PC-9 (cell line): ENCODE data around the gene TEX54. TPM values are rescaled to one million over a fixed set of nuclear protein-coding genes. Genes with fewer than 3 reads are reported as not detected.

Source experiments
- BruUV-seq: library from RNA; stranded (reverse); fragments of 400-500 nt; replicated peaks from 2 replicates; lab custom pipeline; 2021; lab: Mats Ljungman, UMichigan
- CTCF ChIA-PET: fragments of 300-600 bp; sonication (Branson Sonifier 250); formaldehyde crosslinking; loops from one replicate; lab custom pipeline; 2022; ENCODE audit warnings: antibody characterized with exemption; lab: Charles Lee
- POLR2A ChIA-PET: fragments of 300-600 bp; sonication (Branson Sonifier 250); formaldehyde crosslinking; loops from one replicate; lab custom pipeline; 2022; ENCODE audit warnings: antibody characterized with exemption; ENCODE audit not compliant: unreplicated experiment; lab: Charles Lee
- DNase-seq, 2 experiments: peaks; one replicate each; pipeline versions ENCODE4 v3.0.0 to v3.0.0-alpha.2; 2015 to 2022; ENCODE audit warnings: mixed read lengths in 1 of 2
- H2AFZ ChIP-seq: fragments of 200-600 bp; sonication (generic); 2 replicates; pipeline ENCODE4 v1.8.1; 2017; ENCODE audit warnings: antibody characterized with exemption
- H3F3A ChIP-seq: fragments of 200-600 bp; sonication (generic); 2 replicates; pipeline ENCODE4 v1.8.1; 2017; ENCODE audit warnings: antibody characterized with exemption, mild to moderate bottlenecking, low read depth; ENCODE audit not compliant: insufficient read depth
- H3K27ac ChIP-seq: fragments of 200-600 bp; sonication (generic); 2 replicates; pipeline ENCODE4 v1.6.1; 2016; ENCODE audit warnings: mixed run types
- H3K27me3 ChIP-seq: fragments of 200-600 bp; sonication (generic); 2 replicates; pipeline ENCODE4 v1.6.1; 2016; ENCODE audit warnings: low read depth, mixed run types; ENCODE audit not compliant: insufficient read depth
- H3K36me3 ChIP-seq: fragments of 200-600 bp; sonication (generic); 2 replicates; pipeline ENCODE4 v1.6.1; 2016; ENCODE audit warnings: low read depth, mixed run types
- H3K4me1 ChIP-seq: fragments of 200-600 bp; sonication (generic); replicated peaks from 2 replicates; pipeline ENCODE4 v1.6.1; 2016; ENCODE audit warnings: mixed run types; ENCODE audit not compliant: insufficient read depth
- H3K4me2 ChIP-seq: fragments of 200-600 bp; sonication (generic); 2 replicates; pipeline ENCODE4 v1.6.1; 2017; ENCODE audit warnings: mixed run types
- H3K4me3 ChIP-seq: fragments of 200-600 bp; sonication (generic); 2 replicates; pipeline ENCODE4 v1.6.1; 2016; ENCODE audit warnings: mixed run types
- H3K79me2 ChIP-seq: fragments of 200-600 bp; sonication (generic); 2 replicates; pipeline ENCODE4 v1.6.1; 2017; ENCODE audit warnings: low read depth, mixed run types
- H3K9me2 ChIP-seq: fragments of 200-600 bp; sonication (generic); 2 replicates; pipeline ENCODE4 v1.8.1; 2017; ENCODE audit warnings: mild to moderate bottlenecking; ENCODE audit not compliant: insufficient read depth
- H3K9me3 ChIP-seq: fragments of 200-600 bp; sonication (generic); 2 replicates; pipeline ENCODE4 v1.8.1; 2016; ENCODE audit warnings: low read depth; ENCODE audit not compliant: insufficient read depth
- H4K20me1 ChIP-seq: fragments of 200-600 bp; sonication (generic); 2 replicates; pipeline ENCODE4 v1.8.1; 2017; ENCODE audit not compliant: insufficient read depth
- CTCF ChIP-seq: fragments of 200-600 bp; sonication (generic); conservative IDR thresholded peaks from 2 replicates; pipeline ENCODE4 v1.6.1; 2017; ENCODE audit warnings: mixed run types, antibody characterized with exemption, mild to moderate bottlenecking, moderate library complexity
- EZH2 ChIP-seq: fragments of 200-600 bp; sonication (generic); IDR thresholded peaks from 2 replicates; pipeline ENCODE4 v1.8.0; 2017; ENCODE audit warnings: antibody characterized with exemption, low read depth
- intact Hi-C: fragments of 100-400 bp; cut with micrococcal nuclease; formaldehyde crosslinking; loops from one replicate; pipeline ENCODE4 v1.10.0; 2022; ENCODE audit not compliant: unreplicated experiment
- total RNA-seq: library from RNA; stranded (reverse); gene quantifications from 2 replicates; pipeline ENCODE4 v1.2.3, GENCODE V29; 2021

Gene TEX54
- total RNA-seq, 1 experiment from 2014 or later: not detected

- no TSS peak for BruUV-seq
- ChIA-PET POLR2A (interaction anchor here (0.7 kb wide), 1 partner anchor 665 kb away, joined by 5 read pairs; no protein-coding TSS in a partner anchor), CTCF (interaction anchor here (0.6 to 1.9 kb wide), 4 partner anchors 48 to 490 kb away, joined by 3 to 5 read pairs (median 4); partner anchors contain the start of genes TEX54 and ZBTB3)
- H3K4me2 ChIP-seq: peak overlapping the region; percentile 88
- peaks cover 88% of the 10 kb centered on the region for H3K79me2 ChIP-seq
- peaks cover 87% of the 10 kb centered on the region for H3F3A ChIP-seq
- H2AFZ ChIP-seq: no peak overlapping the region
- peaks cover 41% of the 10 kb centered on the region for H3K4me1 ChIP-seq
- H3K36me3 ChIP-seq: peaks cover 38% of the 10 kb centered on the region
- peaks cover 32% of the 10 kb centered on the region for H4K20me1 ChIP-seq
- TF ChIP-seq EZH2: no peak
- no peak for TF ChIP-seq CTCF
- H3K27me3 ChIP-seq: no peaks in the 10 kb centered on the region
- H3K4me3 ChIP-seq: peak overlapping the region; percentile 69
- intact Hi-C loops: loop anchor here (2.0 to 5.0 kb wide), 5 partner anchors 93 to 483 kb away; partner anchors contain the start of genes EML3, HNRNPUL2, ROM1 and TMEM179B
- H3K9me2 ChIP-seq: no peaks in the 10 kb centered on the region
- DNase-seq: peak; percentile 49 to 80
- H3K27ac ChIP-seq: peak overlapping the region; percentile 96
- no peaks in the 10 kb centered on the region for H3K9me3 ChIP-seq
Measured at GRCh38 chr11:62880231-62880802, 47.7 kb upstream of the TEX54 start.

- CTCF ChIA-PET: interaction anchor here (0.6 kb wide), 1 partner anchor 93 kb away, joined by 4 read pairs; no protein-coding TSS in a partner anchor
- H3K36me3 ChIP-seq: peaks cover 38% of the 10 kb centered on the region
- H3K27me3 ChIP-seq: no peaks in the 10 kb centered on the region
- POLR2A ChIA-PET: interaction anchor here (0.6 to 0.7 kb wide), 2 partner anchors 22 to 664 kb away, joined by 5 to 19 read pairs; no protein-coding TSS in a partner anchor
- no peaks in the 10 kb centered on the region for H3K9me2 ChIP-seq
- peaks cover 33% of the 10 kb centered on the region for H3K4me1 ChIP-seq
- H3K9me3 ChIP-seq: no peaks in the 10 kb centered on the region
- BruUV-seq: no TSS peak
- peaks cover 23% of the 10 kb centered on the region for H4K20me1 ChIP-seq
- no peak for DNase-seq
- intact Hi-C loops: no loop called here
- peak overlapping the region; percentile 69; the same call in 1 of the 2 replicates for H3K4me3 ChIP-seq
- peak overlapping the region; percentile 96 for H3K27ac ChIP-seq
- TF ChIP-seq EZH2: no peak
- TF ChIP-seq CTCF: no peak
- H3K79me2 ChIP-seq: peaks cover 86% of the 10 kb centered on the region
- H3F3A ChIP-seq: peaks cover 83% of the 10 kb centered on the region
- no peak overlapping the region for H2AFZ ChIP-seq
- peak overlapping the region; percentile 88 for H3K4me2 ChIP-seq
Measured at GRCh38 chr11:62879235-62879978, 46.8 kb upstream of the TEX54 start.

- no peaks in the 10 kb centered on the region for H3K27me3 ChIP-seq
- TF ChIP-seq EZH2: no peak
- no peak for TF ChIP-seq CTCF
- peaks cover 72% of the 10 kb centered on the region for H3F3A ChIP-seq
- no peaks in the 10 kb centered on the region for H3K9me3 ChIP-seq
- peaks cover 74% of the 10 kb centered on the region for H3K79me2 ChIP-seq
- BruUV-seq: no TSS peak
- H4K20me1 ChIP-seq: peaks cover 6% of the 10 kb centered on the region; the same call in 1 of the 2 replicates
- no peaks in the 10 kb centered on the region for H3K9me2 ChIP-seq
- peaks cover 14% of the 10 kb centered on the region for H3K4me1 ChIP-seq
- DNase-seq: no peak
- peaks cover 15% of the 10 kb centered on the region for H3K36me3 ChIP-seq
- POLR2A ChIA-PET: no interaction called here
- H3K4me3 ChIP-seq: no peak overlapping the region
- H2AFZ ChIP-seq: no peak overlapping the region
- intact Hi-C loops: no loop called here
- H3K4me2 ChIP-seq: no peak overlapping the region
- CTCF ChIA-PET: no interaction called here
- H3K27ac ChIP-seq: no peak overlapping the region
Measured at GRCh38 chr11:62876712-62877111, 44.1 kb upstream of the TEX54 start.
